Measurements from ENCODE around the gene NR6A1.

DNA sequence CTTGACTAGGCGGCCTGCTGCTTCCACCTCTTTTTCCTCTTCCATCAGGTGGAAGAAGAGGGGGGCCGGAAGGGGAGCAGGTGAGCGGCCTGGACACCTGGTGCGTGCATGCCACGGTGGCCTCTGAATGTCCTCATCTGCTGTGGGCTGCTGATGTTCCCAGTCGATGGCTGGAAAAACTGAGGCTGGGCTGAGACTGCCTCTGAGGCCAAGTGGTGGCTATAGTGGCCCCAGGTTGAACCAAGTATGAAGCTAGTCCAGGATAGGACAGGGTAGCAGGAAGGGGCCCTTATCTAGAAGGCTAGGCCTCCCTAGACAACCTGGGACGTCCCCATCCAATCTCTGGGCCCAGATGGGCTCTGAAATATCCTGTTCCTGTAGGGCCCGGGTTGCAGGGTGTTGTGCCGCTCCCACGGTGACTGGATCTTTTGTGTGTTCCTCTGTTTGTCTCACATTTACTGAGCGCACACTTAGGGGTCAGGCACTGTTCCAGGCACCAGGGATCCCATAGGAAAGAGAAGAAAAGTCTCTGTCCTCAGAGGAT lies 263.2 kb downstream of the NR6A1 start:
- TF ChIP-seq JUN (IDR thresholded peaks at IDR 0.05) (no peak), EP300 (IDR thresholded peaks at IDR 0.05) (no peak)

All from A549 (cell line).